ENCODE data around the gene ZNF275.
"Not testable (repeated sequence)": the region's sequence is repeated elsewhere in the genome, so short reads cannot be mapped to it uniquely, and the experiment has no call there.

ZNF275 gene

DNA sequence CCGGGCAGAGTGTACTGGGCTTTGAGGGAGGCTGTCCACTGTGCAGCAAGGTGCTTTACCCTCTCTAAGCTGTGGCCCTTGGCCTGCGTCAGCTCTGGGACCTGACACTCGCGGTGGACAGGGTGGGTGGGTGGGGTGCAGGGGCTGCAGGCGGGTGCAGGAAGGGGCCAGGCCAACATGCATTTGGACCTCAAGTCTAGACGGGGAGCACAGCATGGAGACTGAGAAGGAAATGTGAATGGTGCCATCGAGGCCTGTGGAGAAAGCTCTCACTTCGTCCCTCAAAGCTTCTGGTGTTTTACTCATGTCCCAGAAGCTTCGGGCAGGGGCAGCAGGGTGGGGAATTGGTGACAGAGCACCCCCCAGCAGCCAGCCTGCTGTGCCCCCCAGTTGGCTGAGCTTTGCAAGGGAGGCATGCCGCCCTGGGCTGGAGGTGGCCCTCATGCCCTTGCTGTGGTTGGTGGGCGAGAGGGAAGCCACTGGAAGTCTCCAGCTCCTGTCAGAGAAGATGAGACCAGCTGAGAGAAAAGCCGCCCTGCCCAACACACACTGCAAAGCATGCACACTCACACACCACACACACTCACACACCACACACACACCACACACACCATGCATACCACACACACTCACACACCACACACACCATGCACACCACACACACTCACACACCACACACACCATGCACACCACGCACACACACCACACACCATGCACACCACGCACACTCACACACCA, 54.9 kb downstream of the ZNF275 start:
- FAIRE-seq: no peak

GRCh38 chrX:153389460-153389768, 55.5 kb downstream of the ZNF275 start:
- FAIRE-seq: not testable (repeated sequence)

GRCh38 chrX:153392642-153393321, 58.8 kb downstream of the ZNF275 start:
- FAIRE-seq: no peak

- no peak for FAIRE-seq
These were observed 60.7 kb downstream of the ZNF275 start for GRCh38 chrX:153394612-153395011.

DNA sequence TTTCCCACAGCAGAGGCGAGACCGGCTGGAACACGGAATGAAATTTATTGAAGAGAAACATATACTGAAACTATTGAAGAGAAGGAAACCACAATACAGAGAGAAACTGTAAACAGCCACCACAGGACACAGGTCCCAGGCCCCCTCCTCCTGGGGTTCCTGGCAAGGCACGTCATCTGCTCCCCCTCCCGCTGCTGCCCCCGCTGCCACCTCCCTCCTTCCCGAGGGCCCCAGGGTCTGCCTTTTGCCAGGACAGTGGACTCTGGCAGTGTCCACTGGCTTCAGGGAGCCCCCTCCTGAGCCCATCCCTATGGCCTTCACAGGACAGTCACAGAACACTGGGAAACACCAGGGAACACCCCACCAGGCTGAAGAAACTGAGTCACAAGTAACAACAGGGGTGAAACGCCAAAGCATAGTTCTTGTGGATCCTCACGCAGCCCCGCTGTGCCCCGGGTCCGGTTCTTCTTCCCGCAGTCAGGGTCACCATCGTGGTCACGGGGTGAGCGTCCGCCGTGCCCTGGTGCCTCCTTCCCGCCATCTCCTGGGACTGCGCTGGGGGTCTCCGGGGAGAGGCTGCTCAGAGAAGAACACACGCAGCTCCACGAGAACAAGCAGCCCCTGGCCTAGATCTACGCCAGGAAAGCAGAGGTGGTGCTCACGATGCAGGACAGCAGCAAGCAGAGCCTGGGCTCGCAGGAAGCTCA, 61.8 kb downstream of the ZNF275 start:
- no peak for FAIRE-seq

DNA sequence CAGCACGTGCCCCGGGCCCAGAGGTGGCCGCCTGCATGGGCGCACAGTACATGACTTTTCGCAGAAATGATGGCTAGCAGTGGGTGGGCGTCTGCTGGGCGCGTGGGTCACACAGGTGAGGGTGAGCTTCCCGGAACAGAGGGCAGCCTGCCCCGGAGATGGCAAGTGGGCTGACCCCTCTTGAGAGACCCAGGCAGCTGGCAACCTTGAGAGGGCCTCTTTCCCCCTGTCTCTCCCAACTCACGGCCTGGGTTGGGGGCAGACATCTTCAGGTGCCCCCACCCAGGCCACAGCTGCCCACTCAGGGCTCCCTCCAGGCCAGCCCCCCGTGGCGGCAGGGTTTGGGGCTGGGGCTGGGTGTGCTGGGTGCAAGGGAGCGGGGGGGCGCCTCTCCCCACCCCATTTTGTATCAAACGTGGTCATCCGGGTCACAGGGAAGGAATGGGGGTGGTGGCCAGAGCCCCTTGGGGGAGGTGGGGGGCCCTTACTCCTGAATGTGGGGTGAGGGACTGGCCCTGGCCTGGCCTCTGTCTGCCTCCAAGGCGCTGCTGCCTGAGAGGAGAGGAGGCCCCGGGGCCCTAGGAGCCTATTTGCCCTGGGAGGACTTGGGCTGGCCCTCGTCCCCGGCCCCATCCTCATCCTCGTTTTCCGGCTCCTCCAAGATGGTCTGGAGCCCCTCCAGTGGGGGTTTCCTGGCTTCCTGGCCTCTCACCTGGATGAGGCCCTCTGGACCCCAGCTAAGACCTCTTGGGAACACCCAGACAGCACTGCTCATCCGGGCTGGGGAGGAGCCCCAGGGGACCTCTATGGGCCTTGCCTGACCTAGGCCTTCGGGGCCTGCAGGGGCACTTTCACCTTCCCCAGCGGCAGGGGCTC, 62.6 kb downstream of the ZNF275 start:
- no peak for FAIRE-seq

- FAIRE-seq: no peak
These were observed 63.5 kb downstream of the ZNF275 start for GRCh38 chrX:153397256-153397960.

DNA sequence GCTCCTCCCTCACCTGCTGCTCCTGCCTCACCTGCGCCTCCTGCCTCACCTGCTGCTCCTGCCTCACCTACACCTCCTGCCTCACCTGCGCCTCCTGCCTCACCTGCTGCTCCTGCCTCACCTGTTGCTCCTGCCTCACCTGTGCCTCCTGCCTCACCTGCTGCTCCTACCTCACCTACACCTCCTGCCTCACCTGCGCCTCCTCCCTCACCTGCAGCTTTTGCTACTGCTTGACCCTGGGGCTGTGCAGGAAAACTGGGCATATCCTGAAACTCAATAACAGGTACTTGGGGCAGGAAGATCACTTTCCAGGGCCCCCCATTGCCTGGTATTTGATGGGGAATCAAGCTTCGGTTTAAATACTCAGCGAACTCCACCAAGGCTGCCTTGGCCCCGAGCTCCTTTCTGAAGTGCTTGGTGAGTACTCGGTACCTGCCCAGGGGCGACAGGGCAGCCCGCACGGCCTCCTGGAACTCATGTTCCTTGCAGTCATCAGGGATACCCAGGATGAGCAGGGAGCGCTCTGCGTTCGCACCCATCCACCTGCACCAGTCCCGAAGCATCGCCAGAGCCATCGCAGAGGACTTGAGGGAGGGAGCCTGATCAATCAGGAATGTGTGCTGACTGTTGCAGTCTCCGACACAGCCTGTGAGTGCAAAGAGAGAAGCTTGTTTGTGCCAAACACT, 64.5 kb downstream of the ZNF275 start:
- FAIRE-seq: no peak

- FAIRE-seq: no peak
These were observed 66.5 kb downstream of the ZNF275 start for GRCh38 chrX:153400146-153401132.

DNA sequence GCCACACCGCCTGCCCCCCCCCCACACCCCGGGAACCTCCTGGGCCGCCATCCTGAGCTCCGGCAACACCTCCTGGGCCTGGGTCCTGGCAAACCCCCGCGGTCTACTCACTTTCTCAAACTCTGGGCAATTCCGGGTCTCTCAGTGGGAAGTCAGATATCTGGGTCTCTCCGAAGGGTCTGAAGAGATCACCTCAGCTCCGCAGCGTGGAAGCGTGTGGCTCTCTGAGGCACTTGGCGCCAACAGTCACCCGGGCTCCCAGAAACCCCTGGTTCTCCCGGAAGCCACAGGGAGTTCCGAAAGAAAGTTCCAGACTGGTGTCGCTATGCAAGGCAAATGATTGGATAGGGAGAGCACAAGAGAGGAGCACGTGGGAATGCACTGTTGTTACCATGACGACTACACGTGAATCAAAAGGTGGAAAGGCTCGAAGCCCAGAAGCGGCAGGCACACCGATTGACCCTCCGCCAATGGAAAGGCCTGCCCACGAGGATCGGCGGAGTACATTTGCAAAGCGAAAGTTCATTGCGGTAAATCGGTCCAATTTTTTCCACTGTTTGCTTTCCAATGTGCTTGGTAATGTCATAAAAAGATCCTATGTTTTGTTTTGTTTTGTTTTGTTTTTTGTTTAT, 67.3 kb downstream of the ZNF275 start, which contains the start of gene PNMA6E:
PNMA6E (minus strand) TSS at position 218 of the 632 bp plus-strand sequence. CDS start 2,501 bp downstream, outside the sequence.
- no peak for FAIRE-seq

Measured in endometrium (tissue), 2 donors.